ENCODE data around the gene FLOT1. TPM values are rescaled to one million over a fixed set of nuclear protein-coding genes. Genes with fewer than 3 reads are reported as not detected.

The FLOT1 gene
- total and polyA plus RNA-seq, 11 donors, result 166 to 310 (median 225) TPM

DNA sequence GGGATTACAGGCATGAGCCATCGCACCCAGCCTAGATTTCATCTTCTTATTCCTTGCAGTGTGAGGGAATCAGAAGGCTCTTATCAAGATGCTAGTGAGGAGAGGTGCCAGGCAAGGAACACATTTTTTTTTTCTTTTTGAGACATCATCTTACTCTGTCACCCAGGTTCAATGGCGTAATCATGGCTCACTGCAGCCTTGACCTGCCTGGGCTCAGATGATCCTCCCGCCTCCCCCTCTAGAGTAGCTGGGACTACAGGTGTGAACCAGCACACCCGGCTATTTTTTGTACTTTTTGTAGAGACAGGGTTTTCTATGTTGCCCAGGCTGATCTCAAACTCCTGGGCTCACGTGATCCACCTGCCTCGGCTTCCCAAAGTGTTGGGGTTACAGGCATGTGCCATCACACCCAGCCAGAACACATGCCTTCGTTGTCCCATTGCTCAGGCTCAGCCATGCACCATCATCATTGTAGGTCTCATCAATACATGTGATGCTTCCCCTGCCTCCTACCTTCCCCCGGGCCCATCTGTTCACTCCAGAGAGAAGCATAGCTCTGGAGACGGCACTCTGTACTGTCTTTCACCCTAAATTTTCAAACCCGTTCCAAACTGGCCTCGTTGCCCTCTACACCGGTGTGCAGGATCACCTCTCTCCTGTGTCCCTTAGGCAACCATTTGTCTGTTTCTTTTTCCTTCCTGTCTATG lies 10.1 kb downstream of the FLOT1 start:
- TF ChIP-seq, protein P1, sequence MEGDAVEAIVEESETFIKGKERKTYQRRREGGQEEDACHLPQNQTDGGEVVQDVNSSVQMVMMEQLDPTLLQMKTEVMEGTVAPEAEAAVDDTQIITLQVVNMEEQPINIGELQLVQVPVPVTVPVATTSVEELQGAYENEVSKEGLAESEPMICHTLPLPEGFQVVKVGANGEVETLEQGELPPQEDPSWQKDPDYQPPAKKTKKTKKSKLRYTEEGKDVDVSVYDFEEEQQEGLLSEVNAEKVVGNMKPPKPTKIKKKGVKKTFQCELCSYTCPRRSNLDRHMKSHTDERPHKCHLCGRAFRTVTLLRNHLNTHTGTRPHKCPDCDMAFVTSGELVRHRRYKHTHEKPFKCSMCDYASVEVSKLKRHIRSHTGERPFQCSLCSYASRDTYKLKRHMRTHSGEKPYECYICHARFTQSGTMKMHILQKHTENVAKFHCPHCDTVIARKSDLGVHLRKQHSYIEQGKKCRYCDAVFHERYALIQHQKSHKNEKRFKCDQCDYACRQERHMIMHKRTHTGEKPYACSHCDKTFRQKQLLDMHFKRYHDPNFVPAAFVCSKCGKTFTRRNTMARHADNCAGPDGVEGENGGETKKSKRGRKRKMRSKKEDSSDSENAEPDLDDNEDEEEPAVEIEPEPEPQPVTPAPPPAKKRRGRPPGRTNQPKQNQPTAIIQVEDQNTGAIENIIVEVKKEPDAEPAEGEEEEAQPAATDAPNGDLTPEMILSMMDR (IDR thresholded peaks at IDR 0.05), result no peak
- TF ChIP-seq POLR2A (IDR thresholded peaks at IDR 0.05), result no peak
- Histone ChIP-seq H3K27me3 (no peaks in the 10 kb centered on the region), H3K27ac (no peak overlapping the region), H3K9me3 (no peaks in the 10 kb centered on the region), H3K4me1 (peaks cover 0 to 34% (median 19%) of the 10 kb centered on the region in 12 donors), H3K4me3 (no peak overlapping the region), H3K36me3 (peaks cover 0 to 100% (median 95%) of the 10 kb centered on the region in 9 donors)
- ATAC-seq, result no peak
- WGBS, 4 donors, result 93 to 95% (median 94%) methylated on average over 12 of the region's 12 CpGs
- intact Hi-C loops (cut with DNase I), result loop anchor here in 1 of 10 donors (10.0 kb wide), 1 partner anchor 152 kb away; the partner anchor contains the start of gene DDR1
- no peak for DNase-seq

DNA sequence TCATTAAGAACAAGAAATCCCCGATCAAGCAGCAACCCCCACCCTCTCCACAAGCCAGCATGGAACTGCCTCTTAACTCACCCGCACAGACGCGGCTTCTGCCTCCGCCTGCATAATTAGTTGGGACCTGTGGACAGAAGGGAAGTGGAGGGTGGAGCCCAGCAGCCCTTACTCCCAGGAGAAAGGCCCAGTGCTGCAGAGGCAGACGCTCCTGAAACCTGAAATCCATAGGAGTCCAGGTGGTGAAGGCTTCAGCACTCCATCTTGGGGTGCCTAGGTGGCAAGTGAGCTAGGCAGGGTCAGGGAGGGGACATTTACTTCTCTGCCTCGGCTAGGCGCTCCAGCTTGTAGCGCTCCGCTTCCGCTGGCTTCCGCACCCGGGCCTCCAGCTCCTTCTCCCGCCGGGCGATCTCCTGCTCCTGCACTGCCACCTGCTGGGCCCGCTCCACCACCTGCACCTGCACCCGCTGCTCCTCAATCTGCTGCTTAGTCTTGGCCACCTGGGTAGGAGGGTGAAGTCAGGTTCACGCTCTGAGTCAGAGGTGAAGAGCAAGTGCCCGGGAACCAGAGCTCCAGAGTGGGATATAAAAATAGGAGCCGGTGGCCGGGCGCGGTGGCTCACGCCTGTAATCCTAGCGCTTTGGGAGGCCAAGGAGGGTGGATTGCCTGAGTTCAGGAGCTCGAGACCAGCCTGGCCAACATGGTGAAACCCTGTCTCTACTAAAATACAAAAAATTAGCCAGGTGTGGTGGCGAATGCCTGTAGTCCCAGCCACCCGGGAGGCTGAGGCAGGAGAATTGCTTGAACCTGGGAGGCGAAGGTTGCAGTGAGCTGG lies 11.7 kb downstream of the FLOT1 start:
- Histone ChIP-seq H3K4me1 (peaks cover 0 to 25% (median 12%) of the 10 kb centered on the region in 12 donors), H3K9me3 (no peaks in the 10 kb centered on the region), H3K4me3 (peak overlapping the region in 1 of 12 donors; percentile 30), H3K27me3 (no peaks in the 10 kb centered on the region), H3K27ac (peak overlapping the region in 5 of 12 donors; percentile 15 to 64 (median 29)), H3K36me3 (peaks cover 0 to 100% (median 95%) of the 10 kb centered on the region in 9 donors)
- intact Hi-C loops (cut with DNase I), result loop anchor here in 1 of 10 donors (2.0 to 10.0 kb wide), 2 partner anchors 52 to 154 kb away; partner anchors contain the start of gene DDR1
- WGBS, 4 donors, result 42 to 56% (median 44%) methylated on average over 30 of the region's 30 CpGs
- ATAC-seq (peak; percentile 58 to 85 (median 75)), DNase-seq (peak; percentile 65 to 82 (median 71))
- TF ChIP-seq, protein P1 (IDR thresholded peaks at IDR 0.05), result peak; percentile 50 to 75 (median 60)
- TF ChIP-seq POLR2A (IDR thresholded peaks at IDR 0.05), result no peak

DNA sequence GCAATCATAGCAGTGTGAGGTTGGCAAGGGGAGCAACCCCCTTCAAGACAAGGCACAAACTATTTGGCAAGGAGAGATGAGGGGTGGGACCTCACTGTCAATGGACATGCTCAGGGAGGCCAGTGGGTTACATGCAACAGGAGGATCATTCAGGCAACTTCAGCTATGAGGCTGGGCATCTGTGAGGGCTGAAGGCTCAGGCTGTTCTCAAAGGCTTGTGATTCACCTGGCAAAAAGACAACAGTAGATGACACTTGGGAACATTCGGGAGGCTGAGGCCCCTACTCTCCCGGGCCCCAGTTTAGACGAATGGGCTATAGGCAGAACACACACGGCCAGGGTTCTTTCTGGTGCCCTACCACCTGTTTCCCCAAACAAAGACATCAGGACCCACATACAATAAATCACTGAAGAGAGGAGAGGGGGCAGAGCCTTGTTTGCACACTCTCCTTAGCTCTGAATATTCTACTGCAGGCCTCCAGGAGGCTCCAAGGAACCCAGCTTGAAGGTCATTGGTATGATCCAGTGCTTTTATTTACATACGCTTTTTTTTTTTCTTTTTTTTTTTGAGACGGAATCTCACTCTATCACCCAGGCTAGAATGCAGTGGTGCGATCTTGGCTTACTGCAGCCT lies 14.4 kb downstream of the FLOT1 start:
- peaks cover 0 to 100% (median 95%) of the 10 kb centered on the region in 9 donors for H3K36me3 ChIP-seq
- intact Hi-C loops (cut with DNase I), result loop anchor here in 4 of 10 donors (5.0 to 10.0 kb wide), 5 partner anchors 173 to 357 kb away; partner anchors contain the start of genes GNL1 (in 1 of the 4), HLA-E (in 1 of the 4) and PRR3 (in 1 of the 4)
- peaks cover 0 to 47% (median 28%) of the 10 kb centered on the region in 12 donors for H3K4me1 ChIP-seq

More for the DNA sequence above, 14.4 kb downstream of the FLOT1 start:
- TF ChIP-seq, protein P1 (IDR thresholded peaks at IDR 0.05), result no peak
- no peak for TF ChIP-seq POLR2A (IDR thresholded peaks at IDR 0.05)
- ATAC-seq, result no peak
- DNase-seq, result no peak
- no peaks in the 10 kb centered on the region for H3K9me3 ChIP-seq
- no peak overlapping the region for H3K4me3 ChIP-seq
- 61 to 67% (median 63%) methylated on average over 7 of the region's 7 CpGs for WGBS, 4 donors
- H3K27ac ChIP-seq, result peak overlapping the region in 1 of 12 donors; percentile 48
- no peaks in the 10 kb centered on the region for H3K27me3 ChIP-seq
